Right cardiac atrium (tissue), 5 donors: ENCODE results near the gene LUC7L2. TPM values are rescaled to one million over a fixed set of nuclear protein-coding genes. Genes with fewer than 3 reads are reported as not detected.
"Not testable (repeated sequence)": the region's sequence is repeated elsewhere in the genome, so short reads cannot be mapped to it uniquely, and the experiment has no call there.

ENCODE experiments used
- ATAC-seq, 2 donors: fragments of 200-7000 bp; cut with Tn5 transposase; one replicate each; pipeline versions ENCODE4 v1.8.0 to v1.9.1; 2020; ENCODE audit warnings: moderate library complexity in 2 of 2, mild to moderate bottlenecking in 1 of 2
- DNase-seq, 3 donors: peaks; one replicate each; pipeline ENCODE4 v3.0.0-alpha.2; 2020
- H3K27ac ChIP-seq: one replicate; pipeline ENCODE4 v1.5.1; 2013; ENCODE audit warnings: mild to moderate bottlenecking, low read length, control low read depth, moderate library complexity
- H3K27me3 ChIP-seq: one replicate; pipeline ENCODE4 v1.6.1; 2013; ENCODE audit not compliant: control insufficient read depth, insufficient read depth
- H3K4me1 ChIP-seq: one replicate; pipeline ENCODE4 v1.6.1; 2013; ENCODE audit warnings: low read length; ENCODE audit not compliant: control insufficient read depth, insufficient read depth
- H3K4me3 ChIP-seq: one replicate; pipeline ENCODE4 v1.5.1; 2013; ENCODE audit warnings: low read length, control low read depth
- H3K9me3 ChIP-seq: one replicate; pipeline ENCODE4 v1.6.1; 2013; ENCODE audit warnings: low read length; ENCODE audit not compliant: control insufficient read depth
- WGBS: extraction: QIAGEN DNeasy Blood & Tissue Kit; methylation state at CpG from one replicate; pipeline ENCODE4 v1.1.7; 2013; 5-methylcytosine and 5-hydroxymethylcytosine counted together
- intact Hi-C, 4 donors: fragments of 100-400 bp; cut with DNase I; formaldehyde crosslinking; loops; one replicate each; pipeline versions ENCODE4 v1.11.0 to v1.14.0; 2022 to 2023
- polyA plus RNA-seq: library from polyadenylated mRNA; stranded (reverse); fragments of 200-250 nt; gene quantifications from one replicate; pipeline ENCODE4 v1.2.3, GENCODE V29; 2013
- total RNA-seq, 4 donors: library from RNA; stranded (reverse); fragmentation: NEBNext Ultra II Directional; extraction: Animal tissue kit (Norgen Biotek cat#: 25700); gene quantifications; one replicate each; pipeline ENCODE4 v1.2.1, GENCODE V29; 2021
- donor health status: healthy with polysubstance abuse.
- donor health status: DM: no; HTN: yes; CAD: no.
- donor health status: DM: no; HTN: no; CAD: no.
- donor health status: DM: no; HTN: yes; CAD: no; lungs with severe emphysema.
- donor health status: DM: yes; HTN: yes; CAD: no.

LUC7L2 gene
- total and polyA plus RNA-seq, 5 donors = 34.1 to 58.3 (median 52.9) TPM

GRCh38 chr7:139450851-139451250, 91.2 kb downstream of the LUC7L2 start:
- WGBS = 96% methylated on average over 6 of the region's 6 CpGs
- no peak overlapping the region for H3K27ac ChIP-seq
- ATAC-seq (no peak), DNase-seq (no peak)
- no peak overlapping the region for H3K4me3 ChIP-seq
- no peaks in the 10 kb centered on the region for H3K9me3 ChIP-seq
- no peaks in the 10 kb centered on the region for H3K27me3 ChIP-seq
- H3K4me1 ChIP-seq = no peaks in the 10 kb centered on the region
- intact Hi-C loops = no loop called here

- ATAC-seq (peak in 1 of 2 donors; percentile 78), DNase-seq (no peak)
- intact Hi-C loops = no loop called here
- no peaks in the 10 kb centered on the region for H3K9me3 ChIP-seq
- H3K4me1 ChIP-seq = no peaks in the 10 kb centered on the region
- H3K27me3 ChIP-seq = no peaks in the 10 kb centered on the region
- H3K4me3 ChIP-seq = no peak overlapping the region
- H3K27ac ChIP-seq = no peak overlapping the region
- WGBS = 69% methylated on average over 6 of the region's 6 CpGs
These were observed 91.9 kb downstream of the LUC7L2 start for GRCh38 chr7:139451638-139452037.

- intact Hi-C loops = no loop called here
- Histone ChIP-seq H3K27me3 (no peaks in the 10 kb centered on the region), H3K4me3 (no peak overlapping the region), H3K27ac (no peak overlapping the region), H3K9me3 (no peaks in the 10 kb centered on the region), H3K4me1 (no peaks in the 10 kb centered on the region)
- DNase-seq = no peak
- peak; percentile 24 to 62 for ATAC-seq
- 57% methylated on average over 12 of the region's 12 CpGs for WGBS
These were observed 93.4 kb downstream of the LUC7L2 start for GRCh38 chr7:139452958-139453672.

- no peak for DNase-seq
- Histone ChIP-seq H3K4me3 (no peak overlapping the region), H3K27me3 (no peaks in the 10 kb centered on the region), H3K9me3 (no peaks in the 10 kb centered on the region), H3K4me1 (no peaks in the 10 kb centered on the region), H3K27ac (no peak overlapping the region)
- intact Hi-C loops = no loop called here
- 42% methylated on average over 20 of the region's 20 CpGs for WGBS
- ATAC-seq = peak; percentile 22 to 49
These were observed 94.1 kb downstream of the LUC7L2 start for GRCh38 chr7:139453673-139454321.

GRCh38 chr7:139455789-139456188, 96.1 kb downstream of the LUC7L2 start:
- no peak for ATAC-seq
- 76% methylated on average over 4 of the region's 4 CpGs for WGBS
- H3K27ac ChIP-seq = no peak overlapping the region
- intact Hi-C loops = no loop called here
- H3K4me1 ChIP-seq = no peaks in the 10 kb centered on the region
- DNase-seq = no peak
- H3K27me3 ChIP-seq = no peaks in the 10 kb centered on the region
- no peak overlapping the region for H3K4me3 ChIP-seq
- H3K9me3 ChIP-seq = no peaks in the 10 kb centered on the region

- ATAC-seq (no peak), DNase-seq (no peak)
- intact Hi-C loops = no loop called here
- H3K27me3 ChIP-seq = no peaks in the 10 kb centered on the region
- no peaks in the 10 kb centered on the region for H3K9me3 ChIP-seq
- H3K4me1 ChIP-seq = no peaks in the 10 kb centered on the region
- H3K27ac ChIP-seq = no peak overlapping the region
- no peak overlapping the region for H3K4me3 ChIP-seq
- 94% methylated on average over 8 of the region's 8 CpGs for WGBS
These were observed 96.8 kb downstream of the LUC7L2 start for GRCh38 chr7:139456511-139456910.

GRCh38 chr7:139457153-139457946, 97.7 kb downstream of the LUC7L2 start:
- WGBS = 77% methylated on average over 15 of the region's 15 CpGs
- intact Hi-C loops = no loop called here
- no peaks in the 10 kb centered on the region for H3K27me3 ChIP-seq
- no peaks in the 10 kb centered on the region for H3K4me1 ChIP-seq
- H3K27ac ChIP-seq = no peak overlapping the region
- H3K9me3 ChIP-seq = no peaks in the 10 kb centered on the region
- ATAC-seq (peak in 1 of 2 donors; percentile 12), DNase-seq (no peak)
- H3K4me3 ChIP-seq = no peak overlapping the region

GRCh38 chr7:139463421-139463820, 103.7 kb downstream of the LUC7L2 start:
- WGBS = 95% methylated on average over 12 of the region's 12 CpGs
- H3K9me3 ChIP-seq, ATAC-seq, DNase-seq, H3K4me3 ChIP-seq, H3K4me1 ChIP-seq, H3K27me3 ChIP-seq, H3K27ac ChIP-seq, intact Hi-C loops: not testable (repeated sequence)

GRCh38 chr7:139464511-139464910, 104.8 kb downstream of the LUC7L2 start:
- H3K4me1 ChIP-seq, DNase-seq, intact Hi-C loops, H3K27ac ChIP-seq, ATAC-seq, H3K27me3 ChIP-seq, H3K9me3 ChIP-seq, H3K4me3 ChIP-seq: not testable (repeated sequence)
- 94% methylated on average over 4 of the region's 4 CpGs for WGBS

- H3K9me3 ChIP-seq, DNase-seq, H3K27ac ChIP-seq, H3K4me1 ChIP-seq, H3K27me3 ChIP-seq, intact Hi-C loops, ATAC-seq, H3K4me3 ChIP-seq: not testable (repeated sequence)
- 97% methylated on average over 10 of the region's 10 CpGs for WGBS
These were observed 105.4 kb downstream of the LUC7L2 start for GRCh38 chr7:139465072-139465471.

- H3K4me1 ChIP-seq, intact Hi-C loops, H3K27ac ChIP-seq, H3K9me3 ChIP-seq, H3K4me3 ChIP-seq, DNase-seq, H3K27me3 ChIP-seq, ATAC-seq: not testable (repeated sequence)
- 71% methylated on average over 7 of the region's 7 CpGs for WGBS
These were observed 108.0 kb downstream of the LUC7L2 start for GRCh38 chr7:139467729-139468128.
